Activated B cell treated with CpG ODN at 0.5 μM for 24 hours (primary cell): ENCODE measurements around the gene ROR1. TPM values are rescaled to one million over a fixed set of nuclear protein-coding genes. Genes with fewer than 3 reads are reported as not detected.

Experiments used
- ATAC-seq: fragments of 200-7000 bp; cut with Tn5 transposase; one replicate; pipeline ENCODE4 v1.10.0; 2021; ENCODE audit warnings: low read depth, mild to moderate bottlenecking, moderate library complexity
- CTCF ChIA-PET: fragments of 350-600 bp; sonication (Branson Sonifier 250); formaldehyde crosslinking; loops from one replicate; lab custom pipeline; 2021; ENCODE audit warnings: antibody characterized with exemption; lab: Charles Lee
- POLR2A ChIA-PET: fragments of 350-600 bp; sonication (Branson Sonifier 250); formaldehyde crosslinking; loops from one replicate; lab custom pipeline; 2021; ENCODE audit warnings: antibody characterized with exemption; lab: Charles Lee
- DNase-seq: peaks from one replicate; pipeline ENCODE4 v3.0.0; 2022
- H3K27ac Mint-ChIP-seq: one replicate; pipeline ENCODE4 v1.8.0; 2020; ENCODE audit warnings: mixed read lengths
- H3K27me3 Mint-ChIP-seq: one replicate; pipeline ENCODE4 v1.8.0; 2021; ENCODE audit warnings: mixed read lengths
- H3K36me3 Mint-ChIP-seq: one replicate; pipeline ENCODE4 v1.8.0; 2021; ENCODE audit warnings: low read depth, mixed read lengths
- H3K4me1 Mint-ChIP-seq: one replicate; pipeline ENCODE4 v1.8.0; 2021; ENCODE audit warnings: mixed read lengths
- H3K4me3 Mint-ChIP-seq: one replicate; pipeline ENCODE4 v1.8.0; 2020; ENCODE audit warnings: mild to moderate bottlenecking, mixed read lengths
- H3K9me3 Mint-ChIP-seq: one replicate; pipeline ENCODE4 v1.8.0; 2020; ENCODE audit warnings: mixed read lengths
- intact Hi-C: fragments of 100-400 bp; cut with micrococcal nuclease; formaldehyde crosslinking; loops from one replicate; pipeline ENCODE4 v1.15.1; 2024
- total RNA-seq: library from RNA; stranded (reverse); gene quantifications from 2 replicates; pipeline ENCODE4 v1.2.3, GENCODE V29; 2022
- TF ChIP-seq, protein P1 (sequence below): fragments of 200-600 bp; IDR thresholded peaks from one replicate; pipeline ENCODE4 v1.8.0; 2022; ENCODE audit warnings: antibody characterized with exemption, mild to moderate bottlenecking

The ROR1 gene
- total RNA-seq, 1 donor from 2014 or later = 2.2 TPM

DNA sequence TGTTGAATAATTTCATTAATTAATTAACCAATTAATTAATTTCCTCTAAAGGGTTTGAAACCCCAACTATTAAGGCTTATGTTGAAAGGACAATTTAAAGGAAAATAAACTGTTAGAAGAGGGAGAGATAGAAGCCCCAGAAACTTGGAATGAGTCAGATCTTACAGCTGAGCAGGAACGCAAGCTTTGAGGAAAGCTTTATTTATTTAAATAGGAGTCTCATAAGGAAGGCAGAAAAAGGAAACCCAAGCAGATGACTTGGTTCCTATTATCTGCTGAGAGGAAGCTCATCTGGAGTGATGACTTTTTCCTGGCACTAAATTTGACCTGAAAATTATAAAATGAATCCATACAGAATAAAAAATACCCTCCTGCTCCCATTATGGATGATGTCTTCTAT is 105.1 kb downstream of the ROR1 start:
- Mint-ChIP-seq H3K27ac (no peak overlapping the region), H3K27me3 (peaks cover 12% of the 10 kb centered on the region), H3K4me1 (no peaks in the 10 kb centered on the region), H3K36me3 (no peaks in the 10 kb centered on the region), H3K9me3 (no peaks in the 10 kb centered on the region), H3K4me3 (no peak overlapping the region)
- POLR2A ChIA-PET = no interaction called here
- DNase-seq (no peak), ATAC-seq (no peak)
- intact Hi-C loops = no loop called here
- TF ChIP-seq, protein P1, sequence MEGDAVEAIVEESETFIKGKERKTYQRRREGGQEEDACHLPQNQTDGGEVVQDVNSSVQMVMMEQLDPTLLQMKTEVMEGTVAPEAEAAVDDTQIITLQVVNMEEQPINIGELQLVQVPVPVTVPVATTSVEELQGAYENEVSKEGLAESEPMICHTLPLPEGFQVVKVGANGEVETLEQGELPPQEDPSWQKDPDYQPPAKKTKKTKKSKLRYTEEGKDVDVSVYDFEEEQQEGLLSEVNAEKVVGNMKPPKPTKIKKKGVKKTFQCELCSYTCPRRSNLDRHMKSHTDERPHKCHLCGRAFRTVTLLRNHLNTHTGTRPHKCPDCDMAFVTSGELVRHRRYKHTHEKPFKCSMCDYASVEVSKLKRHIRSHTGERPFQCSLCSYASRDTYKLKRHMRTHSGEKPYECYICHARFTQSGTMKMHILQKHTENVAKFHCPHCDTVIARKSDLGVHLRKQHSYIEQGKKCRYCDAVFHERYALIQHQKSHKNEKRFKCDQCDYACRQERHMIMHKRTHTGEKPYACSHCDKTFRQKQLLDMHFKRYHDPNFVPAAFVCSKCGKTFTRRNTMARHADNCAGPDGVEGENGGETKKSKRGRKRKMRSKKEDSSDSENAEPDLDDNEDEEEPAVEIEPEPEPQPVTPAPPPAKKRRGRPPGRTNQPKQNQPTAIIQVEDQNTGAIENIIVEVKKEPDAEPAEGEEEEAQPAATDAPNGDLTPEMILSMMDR = no peak
- CTCF ChIA-PET = no interaction called here

DNA sequence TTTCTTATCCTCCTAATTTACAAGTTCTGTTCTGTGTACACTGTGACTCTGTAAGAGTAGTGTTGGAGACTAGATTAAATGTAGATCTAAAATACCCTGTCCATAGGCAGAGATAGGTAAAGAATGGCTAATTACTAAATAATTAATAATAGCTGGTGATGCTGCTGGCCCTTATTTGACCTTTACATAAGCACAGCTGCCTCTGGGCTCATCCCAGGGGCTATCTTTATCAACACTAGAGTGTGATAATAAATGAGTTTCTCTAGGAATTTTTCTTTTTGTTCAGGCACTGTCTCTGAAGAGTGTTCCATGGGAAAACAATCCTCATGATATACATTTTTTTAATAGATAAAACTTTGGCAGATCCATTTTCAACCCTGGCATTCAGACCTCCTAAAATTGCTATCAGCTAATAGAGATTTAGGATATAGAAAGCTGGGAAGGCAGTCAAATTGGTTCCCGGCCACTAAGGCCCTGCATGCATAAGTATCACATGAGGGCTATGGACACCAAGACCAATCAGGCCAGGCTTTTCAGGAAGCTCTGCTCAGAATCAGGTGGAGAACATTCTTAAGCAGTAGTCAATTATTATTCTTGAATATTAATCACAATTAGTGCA is 107.2 kb downstream of the ROR1 start:
- Mint-ChIP-seq H3K9me3 (no peaks in the 10 kb centered on the region), H3K36me3 (no peaks in the 10 kb centered on the region), H3K4me3 (no peak overlapping the region), H3K4me1 (peaks cover 2% of the 10 kb centered on the region), H3K27ac (no peak overlapping the region), H3K27me3 (peaks cover 14% of the 10 kb centered on the region)
- intact Hi-C loops = no loop called here
- POLR2A ChIA-PET = no interaction called here
- no peak for DNase-seq
- CTCF ChIA-PET = no interaction called here
- no peak for ATAC-seq
- TF ChIP-seq, protein P1 = no peak

DNA sequence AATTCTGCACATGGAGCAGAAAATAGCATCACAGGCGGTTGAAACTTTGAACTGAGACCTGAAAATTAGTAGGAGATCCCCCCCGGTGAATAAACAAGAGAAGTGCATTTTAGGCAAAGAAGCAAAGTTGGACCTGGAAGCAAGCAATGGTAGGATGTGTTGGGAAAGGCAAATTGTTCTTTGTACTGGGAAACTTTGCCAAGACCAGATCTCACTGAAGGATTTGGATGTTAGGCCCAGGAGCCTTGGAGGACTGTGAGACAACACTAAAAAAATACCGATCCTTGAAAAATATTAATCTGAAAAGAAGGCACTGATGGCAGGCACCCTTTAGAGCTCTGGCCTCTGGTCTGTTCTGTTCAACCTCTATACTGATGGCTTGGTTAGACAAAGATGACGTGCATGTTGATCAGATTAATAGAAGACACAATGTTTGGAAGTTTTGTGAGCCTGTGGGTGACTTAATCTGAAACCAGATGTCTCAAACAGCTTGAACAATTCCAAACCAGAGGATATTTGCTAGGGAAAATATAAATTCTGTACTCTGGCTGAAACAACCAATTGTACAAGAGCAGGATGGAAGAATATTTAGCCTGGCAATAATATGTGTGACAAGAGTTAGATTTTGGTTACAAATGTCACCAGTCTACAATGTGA is 108.4 kb downstream of the ROR1 start:
- Mint-ChIP-seq H3K4me1 (peaks cover 2% of the 10 kb centered on the region), H3K9me3 (no peaks in the 10 kb centered on the region)

DNA sequence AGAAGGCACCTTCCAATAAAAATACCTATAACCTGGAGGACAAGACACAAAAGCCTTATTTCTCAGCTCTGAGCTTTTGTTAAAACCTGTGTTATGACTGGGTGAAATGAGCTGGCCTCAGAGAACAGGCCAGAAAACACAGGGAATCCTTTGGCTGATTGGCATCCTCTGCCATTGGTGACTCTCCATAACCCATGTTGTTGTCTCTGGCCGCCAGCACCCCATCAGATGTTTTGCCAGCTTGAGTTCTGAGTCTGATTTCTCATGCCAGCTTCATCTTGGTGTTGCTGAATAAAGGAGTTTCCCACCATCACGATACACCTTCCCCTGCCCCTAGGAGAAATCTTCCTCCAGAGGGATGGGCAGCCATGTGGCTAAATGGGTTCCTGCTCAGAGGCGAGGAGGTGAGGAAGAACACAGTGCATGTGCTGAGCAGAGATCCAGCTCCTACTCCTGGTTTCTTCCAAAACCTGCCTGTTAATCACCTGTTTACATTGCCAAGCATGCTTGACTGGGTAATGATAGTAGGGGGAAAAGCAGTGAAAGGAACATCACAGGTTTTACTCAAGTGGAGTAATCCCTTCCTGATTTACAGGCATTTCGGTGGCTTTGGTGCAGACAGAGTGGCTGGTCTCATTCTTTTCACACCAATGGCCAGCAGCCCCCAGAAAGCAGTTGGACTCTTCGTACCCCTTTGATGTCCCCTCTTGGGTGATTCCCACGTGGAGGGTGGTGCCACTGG is 109.8 kb downstream of the ROR1 start:
- ATAC-seq (no peak), DNase-seq (no peak)
- TF ChIP-seq, protein P1 = no peak
- Mint-ChIP-seq H3K4me1 (peaks cover 10% of the 10 kb centered on the region), H3K27me3 (peaks cover 13% of the 10 kb centered on the region), H3K4me3 (no peak overlapping the region), H3K36me3 (no peaks in the 10 kb centered on the region), H3K27ac (no peak overlapping the region), H3K9me3 (no peaks in the 10 kb centered on the region)
- POLR2A ChIA-PET = no interaction called here
- CTCF ChIA-PET = no interaction called here
- intact Hi-C loops = no loop called here

More for the DNA sequence above, 108.4 kb downstream of the ROR1 start:
- Mint-ChIP-seq H3K36me3 (no peaks in the 10 kb centered on the region), H3K27ac (no peak overlapping the region), H3K4me3 (no peak overlapping the region), H3K27me3 (peaks cover 11% of the 10 kb centered on the region)
- POLR2A ChIA-PET = no interaction called here
- TF ChIP-seq, protein P1 = no peak
- DNase-seq (no peak), ATAC-seq (no peak)
- intact Hi-C loops = no loop called here
- CTCF ChIA-PET = no interaction called here

DNA sequence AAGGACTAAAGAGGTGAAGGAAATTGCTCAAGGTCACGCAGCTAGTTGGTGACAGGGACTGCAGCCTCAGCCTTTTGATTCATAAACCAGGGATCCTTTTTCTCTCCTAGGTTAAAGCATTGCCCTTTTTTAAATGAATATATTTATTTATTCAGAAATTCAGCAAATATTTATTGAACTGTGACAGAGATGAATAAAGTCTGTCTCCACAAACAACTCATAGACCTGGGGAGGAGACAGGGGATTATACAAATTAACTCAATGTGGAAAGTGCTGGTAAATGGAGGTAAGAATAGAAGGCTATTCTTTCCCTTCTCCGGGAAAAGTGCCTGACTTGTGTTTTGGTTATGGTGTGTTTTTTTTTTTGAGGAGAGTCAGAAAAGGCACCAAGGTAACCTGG is 110.7 kb downstream of the ROR1 start:
- CTCF ChIA-PET = no interaction called here
- Mint-ChIP-seq H3K4me1 (peaks cover 17% of the 10 kb centered on the region), H3K36me3 (no peaks in the 10 kb centered on the region), H3K4me3 (no peak overlapping the region), H3K9me3 (no peaks in the 10 kb centered on the region), H3K27me3 (peaks cover 13% of the 10 kb centered on the region), H3K27ac (no peak overlapping the region)
- TF ChIP-seq, protein P1 = no peak
- intact Hi-C loops = no loop called here
- POLR2A ChIA-PET = no interaction called here
- DNase-seq (no peak), ATAC-seq (no peak)
